GM12878 (cell line): ENCODE measurements around the gene KMT2B.

ENCODE experiments used
- NBN ChIP-seq: fragments of 450-650 bp; IDR thresholded peaks from 2 replicates; pipeline ENCODE4 v1.6.1; 2016
- POLR2AphosphoS5 ChIP-seq: IDR thresholded peaks from 2 replicates; pipeline ENCODE4 v1.6.1; 2011; ENCODE audit warnings: mild to moderate bottlenecking, low read length, inconsistent platforms
- TF ChIP-seq, protein P1 (sequence below), 3 experiments: IDR thresholded peaks in 2 of 3; conservative IDR thresholded peaks in 1 of 3; 2 replicates each; pipeline ENCODE4 v1.5.1; 2011; ENCODE audit warnings: low read depth in 3 of 3, low read length in 3 of 3, mild to moderate bottlenecking in 3 of 3, control low read depth in 2 of 3, moderate library complexity in 2 of 3, inconsistent platforms in 1 of 3, mixed read lengths in 1 of 3; ENCODE audit not compliant: control insufficient read depth in 2 of 3, insufficient read depth in 1 of 3; ENCODE audit errors: extremely low read depth in 1 of 3

- TF ChIP-seq, protein P1, sequence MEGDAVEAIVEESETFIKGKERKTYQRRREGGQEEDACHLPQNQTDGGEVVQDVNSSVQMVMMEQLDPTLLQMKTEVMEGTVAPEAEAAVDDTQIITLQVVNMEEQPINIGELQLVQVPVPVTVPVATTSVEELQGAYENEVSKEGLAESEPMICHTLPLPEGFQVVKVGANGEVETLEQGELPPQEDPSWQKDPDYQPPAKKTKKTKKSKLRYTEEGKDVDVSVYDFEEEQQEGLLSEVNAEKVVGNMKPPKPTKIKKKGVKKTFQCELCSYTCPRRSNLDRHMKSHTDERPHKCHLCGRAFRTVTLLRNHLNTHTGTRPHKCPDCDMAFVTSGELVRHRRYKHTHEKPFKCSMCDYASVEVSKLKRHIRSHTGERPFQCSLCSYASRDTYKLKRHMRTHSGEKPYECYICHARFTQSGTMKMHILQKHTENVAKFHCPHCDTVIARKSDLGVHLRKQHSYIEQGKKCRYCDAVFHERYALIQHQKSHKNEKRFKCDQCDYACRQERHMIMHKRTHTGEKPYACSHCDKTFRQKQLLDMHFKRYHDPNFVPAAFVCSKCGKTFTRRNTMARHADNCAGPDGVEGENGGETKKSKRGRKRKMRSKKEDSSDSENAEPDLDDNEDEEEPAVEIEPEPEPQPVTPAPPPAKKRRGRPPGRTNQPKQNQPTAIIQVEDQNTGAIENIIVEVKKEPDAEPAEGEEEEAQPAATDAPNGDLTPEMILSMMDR (IDR thresholded peaks at IDR 0.05 in 2 of 3, conservative IDR thresholded peaks at IDR 0.05 in 1 of 3; ENCODE audit: control insufficient read depth in 2 of 3, extremely low read depth in 1 of 3, insufficient read depth in 1 of 3, low read depth in 3 of 3, low read length in 3 of 3), result no peak
- no peak for TF ChIP-seq NBN
- TF ChIP-seq POLR2AphosphoS5, result no peak
Observed at GRCh38 chr19:35722461-35722860, 4.7 kb downstream of the KMT2B start.
